Prostate gland (tissue), 2 donors: ENCODE measurements around the gene UBTF. TPM values are rescaled to one million over a fixed set of nuclear protein-coding genes. Genes with fewer than 3 reads are reported as not detected.

Experiments used
- DNase-seq: peaks from one replicate; pipeline ENCODE4 v3.0.0-alpha.2; 2019; ENCODE audit warnings: low spot score
- H3K27ac ChIP-seq, 2 donors: fragments of 200-600 bp; sonication (generic); 2 replicates each; pipeline ENCODE4 v1.5.1; 2017 to 2019
- H3K27me3 ChIP-seq: fragments of 200-600 bp; sonication (generic); replicated peaks from 2 replicates; pipeline ENCODE4 v1.5.1; 2019; ENCODE audit not compliant: insufficient read depth
- H3K36me3 ChIP-seq, 2 donors: fragments of 200-600 bp; sonication (generic); 1 replicate in 1 of 2; 2 replicates in 1 of 2; pipeline versions ENCODE4 v1.5.1 to v1.8.1; 2017 to 2019
- H3K4me1 ChIP-seq: fragments of 200-600 bp; sonication (generic); replicated peaks from 2 replicates; pipeline ENCODE4 v1.5.1; 2019
- H3K4me3 ChIP-seq, 2 donors: fragments of 200-600 bp; sonication (generic); 2 replicates each; pipeline ENCODE4 v1.5.1; 2017 to 2019
- H3K9me3 ChIP-seq: fragments of 200-600 bp; sonication (generic); 2 replicates; pipeline ENCODE4 v1.5.1; 2017
- POLR2A ChIP-seq: fragments of 450-650 bp; IDR thresholded peaks from one replicate; pipeline ENCODE4 v1.6.1; 2016; ENCODE audit warnings: antibody characterized with exemption, mild to moderate bottlenecking
- POLR2AphosphoS5 ChIP-seq: sonication (generic); formaldehyde crosslinking; IDR thresholded peaks from one replicate; pipeline ENCODE4 v1.6.1; 2017; ENCODE audit warnings: antibody characterized with exemption
- WGBS: methylation state at CpG from one replicate; pipeline ENCODE4 v1.1.5; 2018; 5-methylcytosine and 5-hydroxymethylcytosine counted together
- intact Hi-C: fragments of 100-400 bp; cut with DNase I; formaldehyde crosslinking; loops from one replicate; pipeline ENCODE4 v1.14.2; 2022
- total RNA-seq, 2 donors: library from RNA; depleted of rRNA; stranded (reverse); fragments of >200 nt; gene quantifications; one replicate each; pipeline ENCODE4 v1.1.0, GENCODE V29; 2016
- TF ChIP-seq, protein P1 (sequence below), 4 experiments: fragments of 200-600 bp in 2 of 4; fragments of 450-650 bp in 2 of 4; sonication (generic) in 2 of 4; IDR thresholded peaks; 1 replicate in 3 of 4; 2 replicates in 1 of 4; pipeline ENCODE4 v1.5.1; 2016 to 2019; ENCODE audit warnings: antibody characterized with exemption in 4 of 4, mild to moderate bottlenecking in 2 of 4, moderate library complexity in 2 of 4

Gene UBTF
- total RNA-seq, 2 donors from 2014 or later: 73.4 to 77.2 TPM

DNA sequence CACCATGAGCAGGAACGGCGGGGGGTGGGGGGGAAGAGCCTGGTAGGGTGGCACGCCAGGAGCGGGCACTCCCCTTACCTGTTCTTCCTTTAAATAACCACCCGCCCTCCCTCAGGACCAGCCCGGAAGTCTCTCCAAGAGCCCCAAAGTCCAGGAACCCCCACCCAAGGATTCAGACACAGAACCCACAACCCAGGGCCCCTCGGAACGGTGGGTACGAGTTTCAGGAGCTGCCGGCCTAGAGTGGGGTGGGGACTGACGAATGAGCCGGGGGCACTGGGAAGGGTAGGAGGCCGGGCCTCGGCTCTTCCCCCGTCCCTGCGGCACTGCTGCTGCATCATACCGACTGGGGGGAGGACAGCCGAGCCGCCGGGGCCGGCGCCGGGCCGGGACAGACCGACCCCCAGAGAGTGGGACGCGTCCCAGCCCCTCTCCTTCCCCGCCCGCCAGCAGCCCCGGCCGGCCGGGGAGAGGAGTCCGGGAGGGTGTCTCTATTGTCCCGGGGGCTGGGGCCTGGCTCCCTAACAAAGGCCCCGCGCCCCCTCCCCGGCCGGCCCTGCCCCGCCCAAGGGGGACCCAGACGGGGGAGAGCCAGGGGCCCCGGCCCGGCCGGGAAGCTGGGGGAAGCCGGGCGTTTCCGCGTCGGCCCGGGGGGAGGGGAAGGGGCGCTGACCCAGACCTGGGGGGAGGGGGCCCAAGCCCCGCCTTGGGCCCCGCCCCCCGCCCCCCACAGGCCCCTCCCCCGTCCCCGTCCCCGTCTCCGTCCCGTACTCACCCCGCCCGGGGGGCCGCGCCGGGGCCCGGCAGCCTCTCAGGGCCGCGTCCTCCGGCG lies 20.5 kb downstream of the UBTF start:
- intact Hi-C loops: no loop called here
- Histone ChIP-seq H3K4me3 (peak overlapping the region; percentile 85 to 98), H3K36me3 (peaks cover 5 to 11% of the 10 kb centered on the region in 2 donors), H3K4me1 (peaks cover 4% of the 10 kb centered on the region), H3K27ac (peak overlapping the region; percentile 98 to 100), H3K9me3 (no peaks in the 10 kb centered on the region), H3K27me3 (no peaks in the 10 kb centered on the region)
- under 1% methylated on average over 45 of the region's 68 CpGs for WGBS
- TF ChIP-seq POLR2AphosphoS5 (no peak), POLR2A (peak; percentile 28)
- TF ChIP-seq, protein P1, sequence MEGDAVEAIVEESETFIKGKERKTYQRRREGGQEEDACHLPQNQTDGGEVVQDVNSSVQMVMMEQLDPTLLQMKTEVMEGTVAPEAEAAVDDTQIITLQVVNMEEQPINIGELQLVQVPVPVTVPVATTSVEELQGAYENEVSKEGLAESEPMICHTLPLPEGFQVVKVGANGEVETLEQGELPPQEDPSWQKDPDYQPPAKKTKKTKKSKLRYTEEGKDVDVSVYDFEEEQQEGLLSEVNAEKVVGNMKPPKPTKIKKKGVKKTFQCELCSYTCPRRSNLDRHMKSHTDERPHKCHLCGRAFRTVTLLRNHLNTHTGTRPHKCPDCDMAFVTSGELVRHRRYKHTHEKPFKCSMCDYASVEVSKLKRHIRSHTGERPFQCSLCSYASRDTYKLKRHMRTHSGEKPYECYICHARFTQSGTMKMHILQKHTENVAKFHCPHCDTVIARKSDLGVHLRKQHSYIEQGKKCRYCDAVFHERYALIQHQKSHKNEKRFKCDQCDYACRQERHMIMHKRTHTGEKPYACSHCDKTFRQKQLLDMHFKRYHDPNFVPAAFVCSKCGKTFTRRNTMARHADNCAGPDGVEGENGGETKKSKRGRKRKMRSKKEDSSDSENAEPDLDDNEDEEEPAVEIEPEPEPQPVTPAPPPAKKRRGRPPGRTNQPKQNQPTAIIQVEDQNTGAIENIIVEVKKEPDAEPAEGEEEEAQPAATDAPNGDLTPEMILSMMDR (IDR thresholded peaks at IDR 0.05): no peak
- DNase-seq: peak; percentile 49

DNA sequence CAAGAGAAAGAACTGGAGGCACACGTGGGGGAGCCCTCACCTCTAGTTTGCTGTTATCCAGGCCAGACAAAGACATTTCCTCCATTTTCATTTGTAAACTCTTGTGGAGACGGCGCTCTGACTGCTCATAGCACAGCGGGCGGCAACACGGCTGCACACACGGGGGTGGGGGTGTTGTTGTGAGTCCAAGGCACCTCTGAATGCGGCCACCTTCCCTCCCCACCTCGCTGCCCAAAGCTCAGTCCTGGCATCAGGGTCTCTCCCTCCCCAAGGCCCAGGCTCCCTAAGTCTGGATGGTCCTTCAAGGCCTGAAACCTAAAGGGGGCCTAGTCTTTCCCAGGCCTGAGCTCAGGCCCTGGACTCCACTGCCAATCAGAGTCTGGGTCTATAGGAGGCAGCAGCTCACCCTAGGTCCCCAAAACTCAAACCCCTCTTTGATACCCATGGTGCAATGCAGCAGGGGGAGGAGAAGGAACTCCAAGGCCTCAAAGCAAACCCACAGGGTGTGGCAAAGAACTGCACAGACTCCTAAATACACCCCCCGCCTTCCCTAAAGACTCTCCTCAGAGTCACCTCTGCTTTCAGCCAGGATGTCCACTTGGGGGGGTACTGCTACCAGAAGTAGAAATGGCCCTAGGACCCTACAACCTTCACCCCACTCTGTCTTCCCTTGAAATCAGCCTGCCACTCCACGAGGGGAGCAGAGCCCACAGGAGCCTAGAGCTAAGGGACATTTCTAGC lies 21.3 kb downstream of the UBTF start:
- TF ChIP-seq POLR2A (peak; percentile 41), POLR2AphosphoS5 (peak; percentile 48)
- TF ChIP-seq, protein P1 (IDR thresholded peaks at IDR 0.05): no peak
- Histone ChIP-seq H3K9me3 (no peaks in the 10 kb centered on the region), H3K27ac (peak overlapping the region; percentile 98 to 100), H3K4me3 (peak overlapping the region; percentile 85 to 98), H3K27me3 (no peaks in the 10 kb centered on the region), H3K36me3 (peaks cover 5 to 17% of the 10 kb centered on the region in 2 donors), H3K4me1 (peaks cover 4% of the 10 kb centered on the region)
- intact Hi-C loops: no loop called here
- peak; percentile 42 for DNase-seq
- WGBS: 39% methylated on average over 11 of the region's 11 CpGs

DNA sequence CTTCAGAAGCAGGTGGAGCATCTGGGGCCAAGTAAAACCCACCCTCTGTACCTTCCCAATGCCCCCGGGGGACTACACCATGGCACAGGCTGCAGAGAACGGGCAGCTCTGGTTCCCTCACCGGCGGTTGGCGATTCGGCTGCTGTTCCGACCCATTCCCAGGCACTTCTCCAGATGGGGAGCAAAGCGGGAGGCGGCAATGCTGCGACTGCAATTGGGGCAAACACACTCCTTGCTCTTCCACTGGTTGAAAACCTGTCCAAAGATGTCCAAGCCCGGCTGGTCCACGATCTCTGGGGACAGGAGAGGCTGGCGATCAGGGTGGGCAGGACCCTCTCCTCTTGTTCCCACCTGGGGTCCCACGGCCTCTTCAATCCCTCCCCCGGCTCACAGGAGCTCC lies 22.4 kb downstream of the UBTF start:
- Histone ChIP-seq H3K4me1 (peaks cover 10% of the 10 kb centered on the region), H3K36me3 (peaks cover 5 to 17% of the 10 kb centered on the region in 2 donors), H3K9me3 (no peaks in the 10 kb centered on the region), H3K27me3 (no peaks in the 10 kb centered on the region), H3K4me3 (no peak overlapping the region), H3K27ac (no peak overlapping the region)
- intact Hi-C loops: no loop called here
- DNase-seq: no peak
- TF ChIP-seq, protein P1 (IDR thresholded peaks at IDR 0.05): no peak
- no peak for TF ChIP-seq POLR2A
- TF ChIP-seq POLR2AphosphoS5: no peak
- 87% methylated on average over 15 of the region's 15 CpGs for WGBS

DNA sequence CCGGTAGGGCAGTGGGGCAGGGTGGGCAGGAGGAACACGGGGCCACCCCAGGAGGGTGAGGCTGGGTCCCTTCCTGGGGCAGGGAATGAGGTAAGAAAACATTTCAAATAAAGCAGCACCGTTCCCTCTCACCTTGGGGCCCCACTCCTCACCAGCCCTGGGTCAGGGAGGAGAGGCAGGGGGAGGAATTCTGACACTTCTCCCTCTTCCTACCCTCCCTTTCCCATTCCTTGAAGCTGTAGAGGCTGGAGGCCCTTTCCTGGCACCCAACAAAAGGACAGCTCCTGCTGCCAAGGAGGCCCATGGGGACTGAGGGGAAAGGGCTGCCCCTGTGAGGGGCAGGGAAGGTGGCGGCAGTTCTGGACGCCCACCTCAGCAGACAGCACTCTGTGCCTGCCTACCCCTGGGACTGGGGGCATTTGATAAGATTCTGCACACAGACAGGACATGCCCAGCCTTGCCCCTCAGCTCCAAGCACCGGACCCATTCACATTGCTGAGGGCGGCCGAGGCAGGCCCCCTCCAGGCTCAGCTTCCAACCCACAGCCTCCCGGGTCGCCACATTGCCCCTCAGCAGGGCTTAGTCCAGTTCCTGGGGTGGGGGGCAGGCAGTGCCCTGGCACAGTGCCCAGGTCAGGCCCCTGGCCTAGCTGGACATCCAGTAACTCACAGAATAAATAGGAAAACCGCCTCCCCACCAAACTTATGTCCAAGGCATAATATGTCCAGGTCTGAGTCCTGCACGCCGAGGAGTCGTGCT lies 26.0 kb downstream of the UBTF start:
- intact Hi-C loops: no loop called here
- Histone ChIP-seq H3K27me3 (no peaks in the 10 kb centered on the region), H3K36me3 (peaks cover 5 to 17% of the 10 kb centered on the region in 2 donors), H3K27ac (peak overlapping the region; percentile 38 to 71), H3K9me3 (no peaks in the 10 kb centered on the region), H3K4me3 (no peak overlapping the region), H3K4me1 (peaks cover 10% of the 10 kb centered on the region)
- WGBS: 47% methylated on average over 14 of the region's 14 CpGs
- no peak for TF ChIP-seq POLR2A
- TF ChIP-seq POLR2AphosphoS5: no peak
- TF ChIP-seq, protein P1 (IDR thresholded peaks at IDR 0.05): no peak
- no peak for DNase-seq
